SK-N-SH treated with all-trans-retinoic acid at 6 μM for 48 hours (cell line): ENCODE results near the gene CAMK2B.

Experiments
- ATAC-seq: fragments of 200-7000 bp; cut with Tn5 transposase; 3 replicates; pipeline ENCODE4 v1.9.1; 2020; ENCODE audit warnings: mild to moderate bottlenecking, moderate library complexity
- ARNTL ChIP-seq: fragments of 450-650 bp; formaldehyde crosslinking; IDR thresholded peaks from 2 replicates; pipeline ENCODE4 v1.5.0; 2020; ENCODE audit warnings: low read depth, mild to moderate bottlenecking, moderate library complexity, borderline replicate concordance
- BACH2 ChIP-seq: fragments of 250-450 bp; sonication (Bioruptor Pico); IDR thresholded peaks from 2 replicates; pipeline ENCODE4 v1.9.0; 2021; ENCODE audit warnings: mild to moderate bottlenecking, borderline replicate concordance
- CSDC2 ChIP-seq: fragments of 250-450 bp; sonication (Bioruptor Pico); IDR thresholded peaks from 2 replicates; pipeline ENCODE4 v1.5.0; 2020; ENCODE audit warnings: mild to moderate bottlenecking, moderate library complexity
- GLIS3 ChIP-seq: fragments of 250-450 bp; sonication (Bioruptor Pico); IDR thresholded peaks from 2 replicates; pipeline ENCODE4 v1.5.0; 2020; ENCODE audit warnings: mild to moderate bottlenecking, moderate library complexity
- ISL1 ChIP-seq: fragments of 250-450 bp; sonication (Bioruptor Pico); IDR thresholded peaks from 2 replicates; pipeline ENCODE4 v2.1.2; 2022; ENCODE audit warnings: mild to moderate bottlenecking, moderate library complexity
- OSR1 ChIP-seq: fragments of 250-450 bp; sonication (Bioruptor Pico); IDR thresholded peaks from 2 replicates; pipeline ENCODE4 v1.8.0; 2022; ENCODE audit warnings: moderate library complexity, mild to moderate bottlenecking, inconsistent platforms
- PPARA ChIP-seq: fragments of 250-450 bp; sonication (Bioruptor Pico); IDR thresholded peaks from 2 replicates; pipeline ENCODE4 v1.5.0; 2020; ENCODE audit warnings: mild to moderate bottlenecking, borderline replicate concordance
- SNAI2 ChIP-seq: fragments of 250-450 bp; sonication (Bioruptor Pico); IDR thresholded peaks from 2 replicates; pipeline ENCODE4 v1.5.0; 2020; ENCODE audit warnings: mild to moderate bottlenecking, moderate library complexity
- TCF4 ChIP-seq: fragments of 250-450 bp; sonication (Bioruptor Pico); IDR thresholded peaks from 2 replicates; pipeline ENCODE4 v1.8.0; 2021; ENCODE audit warnings: mild to moderate bottlenecking, moderate library complexity, borderline replicate concordance
- TOX ChIP-seq: fragments of 250-450 bp; sonication (Bioruptor Pico); IDR thresholded peaks from 2 replicates; pipeline ENCODE4 v1.8.0; 2021; ENCODE audit warnings: mild to moderate bottlenecking, moderate library complexity, borderline replicate concordance
- ZC3H10 ChIP-seq: fragments of 250-450 bp; sonication (Bioruptor Pico); IDR thresholded peaks from 2 replicates; pipeline ENCODE4 v1.5.1; 2021; ENCODE audit warnings: mild to moderate bottlenecking, moderate library complexity
- ZFP3 ChIP-seq: fragments of 250-450 bp; sonication (Bioruptor Pico); IDR thresholded peaks from 2 replicates; pipeline ENCODE4 v1.5.0; 2020; ENCODE audit warnings: mild to moderate bottlenecking, moderate library complexity
- ZFP30 ChIP-seq: fragments of 450-650 bp; formaldehyde crosslinking; IDR thresholded peaks from 2 replicates; pipeline ENCODE4 v1.5.0; 2022; ENCODE audit warnings: mild to moderate bottlenecking, moderate library complexity
- ZNF565 ChIP-seq: fragments of 450-650 bp; formaldehyde crosslinking; conservative IDR thresholded peaks from 2 replicates; pipeline ENCODE4 v1.5.0; 2020; ENCODE audit warnings: low read depth, mild to moderate bottlenecking, moderate library complexity
- ZNF70 ChIP-seq: fragments of 450-650 bp; formaldehyde crosslinking; IDR thresholded peaks from 2 replicates; pipeline ENCODE4 v1.5.0; 2020; ENCODE audit warnings: mild to moderate bottlenecking, moderate library complexity
- ZNF8 ChIP-seq: fragments of 450-650 bp; formaldehyde crosslinking; IDR thresholded peaks from 2 replicates; pipeline ENCODE4 v1.5.0; 2020; ENCODE audit warnings: mild to moderate bottlenecking, moderate library complexity
- TF ChIP-seq, protein P1 (sequence below): fragments of 250-450 bp; sonication (Bioruptor Pico); IDR thresholded peaks from 2 replicates; pipeline ENCODE4 v1.8.0; 2020; ENCODE audit warnings: mild to moderate bottlenecking, moderate library complexity, borderline replicate concordance
- TF ChIP-seq, protein P2 (sequence below): fragments of 250-450 bp; sonication (Bioruptor Pico); IDR thresholded peaks from 2 replicates; pipeline ENCODE4 v1.5.1; 2020; ENCODE audit warnings: low read depth, mild to moderate bottlenecking, moderate library complexity
- TF ChIP-seq, protein P3 (sequence below): fragments of 250-450 bp; sonication (Bioruptor Pico); IDR thresholded peaks from 2 replicates; pipeline ENCODE4 v1.5.0; 2020; ENCODE audit warnings: mild to moderate bottlenecking, moderate library complexity

Gene CAMK2B

DNA sequence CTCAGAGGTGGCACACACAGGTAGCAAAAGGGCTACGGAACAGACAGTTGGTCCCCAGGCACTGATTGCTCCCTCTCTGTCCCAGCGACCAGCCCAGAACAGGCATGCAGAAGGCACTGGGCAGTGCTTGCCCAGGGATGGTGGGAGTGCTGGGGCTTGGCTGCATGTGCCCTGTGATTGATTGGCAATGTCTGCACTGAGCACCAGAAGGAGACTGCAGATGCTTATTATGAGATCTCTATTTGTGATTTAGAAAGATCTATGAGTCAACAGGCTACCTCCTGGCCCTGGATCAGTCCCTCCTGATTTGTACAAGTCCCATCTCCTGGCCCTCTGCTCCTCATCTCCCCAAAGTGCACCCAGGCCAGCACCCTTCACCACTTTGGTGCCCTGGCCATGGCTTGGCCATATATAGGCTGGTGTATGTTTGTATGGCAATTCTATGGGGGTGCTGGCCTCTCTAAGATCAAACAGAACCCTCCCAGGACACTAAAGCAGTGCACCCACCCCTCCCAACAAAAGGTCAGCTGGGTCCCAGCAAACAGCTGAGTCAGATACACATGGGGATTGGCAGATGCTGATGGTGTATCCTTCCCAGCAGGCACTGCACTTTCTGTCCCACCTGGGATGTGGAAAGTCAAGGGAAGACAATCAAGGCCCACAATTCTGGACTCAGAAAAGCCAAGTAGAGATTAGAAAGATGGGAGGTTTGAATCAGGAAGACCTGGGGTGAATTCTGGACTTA, 30.9 kb downstream of the CAMK2B start:
- no peak for TF ChIP-seq ZNF70 (CRISPR knock-in tag)
- TF ChIP-seq ZNF8 (CRISPR knock-in tag), result no peak
- no peak for TF ChIP-seq GLIS3 (CRISPR knock-in tag)
- no peak for TF ChIP-seq ARNTL (CRISPR knock-in tag)
- TF ChIP-seq ZFP3 (CRISPR knock-in tag), result no peak
- TF ChIP-seq TCF4 (CRISPR knock-in tag), result no peak
- no peak for ATAC-seq

DNA sequence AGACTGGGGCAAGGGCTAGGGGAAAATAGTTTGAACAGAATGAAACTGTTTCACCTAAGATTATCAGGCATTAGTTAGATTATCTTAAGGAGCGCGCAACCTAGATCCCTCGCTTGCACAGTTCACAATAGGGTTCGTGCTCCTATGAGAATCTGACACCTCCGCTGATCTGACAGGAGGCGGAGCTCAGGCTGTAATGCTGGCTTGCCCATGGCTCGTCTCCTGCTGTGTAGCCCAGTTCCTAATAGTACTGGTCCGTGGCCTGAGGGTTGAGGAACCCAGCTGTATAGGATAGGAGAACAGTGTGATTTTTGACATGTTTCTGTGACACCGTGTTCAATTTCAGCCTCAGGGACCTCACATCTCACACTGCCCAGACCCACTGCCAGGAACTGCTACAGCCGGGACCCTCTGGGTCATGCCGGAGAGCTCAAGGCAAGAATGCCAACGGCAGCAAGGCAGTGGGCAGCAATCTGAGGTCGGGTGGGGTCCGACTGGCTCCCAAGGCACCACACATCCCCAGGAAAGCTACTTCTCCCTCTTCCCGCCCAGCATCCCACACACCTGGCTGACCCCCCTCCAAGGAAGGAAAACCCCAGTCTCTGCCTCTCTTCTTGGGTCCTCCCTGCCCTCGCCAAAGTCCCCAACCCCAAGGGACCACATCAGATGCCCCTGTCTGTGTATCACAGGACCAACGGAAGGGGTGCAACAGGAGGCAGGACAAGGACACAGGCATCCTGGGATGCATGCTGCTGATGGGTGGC, 31.7 kb downstream of the CAMK2B start:
- TF ChIP-seq, protein P1, sequence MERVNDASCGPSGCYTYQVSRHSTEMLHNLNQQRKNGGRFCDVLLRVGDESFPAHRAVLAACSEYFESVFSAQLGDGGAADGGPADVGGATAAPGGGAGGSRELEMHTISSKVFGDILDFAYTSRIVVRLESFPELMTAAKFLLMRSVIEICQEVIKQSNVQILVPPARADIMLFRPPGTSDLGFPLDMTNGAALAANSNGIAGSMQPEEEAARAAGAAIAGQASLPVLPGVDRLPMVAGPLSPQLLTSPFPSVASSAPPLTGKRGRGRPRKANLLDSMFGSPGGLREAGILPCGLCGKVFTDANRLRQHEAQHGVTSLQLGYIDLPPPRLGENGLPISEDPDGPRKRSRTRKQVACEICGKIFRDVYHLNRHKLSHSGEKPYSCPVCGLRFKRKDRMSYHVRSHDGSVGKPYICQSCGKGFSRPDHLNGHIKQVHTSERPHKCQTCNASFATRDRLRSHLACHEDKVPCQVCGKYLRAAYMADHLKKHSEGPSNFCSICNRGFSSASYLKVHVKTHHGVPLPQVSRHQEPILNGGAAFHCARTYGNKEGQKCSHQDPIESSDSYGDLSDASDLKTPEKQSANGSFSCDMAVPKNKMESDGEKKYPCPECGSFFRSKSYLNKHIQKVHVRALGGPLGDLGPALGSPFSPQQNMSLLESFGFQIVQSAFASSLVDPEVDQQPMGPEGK (CRISPR knock-in tag), result no peak
- no peak for TF ChIP-seq GLIS3 (CRISPR knock-in tag)

DNA sequence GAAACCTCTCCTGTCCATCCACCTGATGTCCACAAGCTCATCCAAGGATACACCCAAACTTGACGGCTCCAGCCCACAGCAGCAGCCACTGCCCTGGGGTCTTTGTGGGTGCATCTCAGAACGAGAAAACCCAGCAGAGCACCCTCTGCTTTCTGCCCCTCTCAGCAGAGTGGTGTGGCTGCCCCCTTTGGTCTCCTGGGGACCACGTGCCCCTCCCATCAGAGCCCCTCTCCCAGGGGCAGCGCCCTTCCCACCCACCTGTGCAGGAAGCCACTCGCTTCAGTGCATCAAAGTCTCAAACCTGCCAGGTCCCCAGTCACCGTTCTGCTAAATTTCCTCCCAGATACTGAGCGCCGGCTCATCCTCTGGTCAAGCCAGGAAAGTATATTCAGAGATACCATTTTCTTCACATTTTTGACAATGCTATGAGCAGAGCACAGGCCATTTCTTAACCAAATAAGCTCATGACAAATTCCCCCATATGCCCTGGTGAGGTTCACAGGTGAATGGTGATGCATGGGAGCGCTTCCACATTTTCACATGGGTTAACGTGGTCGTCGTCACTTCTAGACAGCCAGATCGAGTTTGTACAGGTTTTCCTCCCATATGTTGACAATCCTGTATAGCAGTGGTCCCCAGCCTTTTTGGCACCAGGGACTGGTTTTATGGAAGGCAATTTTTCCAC, 32.4 kb downstream of the CAMK2B start:
- no peak for ATAC-seq

More for the DNA sequence above, 31.7 kb downstream of the CAMK2B start:
- ATAC-seq, result no peak

DNA sequence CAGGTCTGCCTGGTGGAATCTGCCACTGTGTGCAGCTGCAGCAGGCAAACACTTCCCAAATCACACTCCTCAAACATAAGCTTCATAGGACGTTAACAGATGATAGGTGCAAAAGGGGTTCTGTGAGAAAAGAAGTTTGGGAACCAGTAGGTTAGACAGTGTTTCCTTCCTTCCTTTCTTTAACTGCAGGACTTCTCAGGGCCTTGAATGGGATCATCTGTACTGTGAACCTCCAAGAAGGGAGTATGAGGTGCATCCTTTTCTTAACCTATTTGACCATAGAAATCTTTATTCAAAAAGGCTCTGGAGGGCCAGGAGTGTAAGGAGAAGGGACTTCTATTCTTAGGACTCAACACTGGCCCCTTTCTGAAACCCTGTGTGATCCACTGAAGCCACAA, 33.0 kb downstream of the CAMK2B start:
- ATAC-seq, result no peak
- no peak for TF ChIP-seq GLIS3 (CRISPR knock-in tag)
- TF ChIP-seq ZNF70 (CRISPR knock-in tag), result no peak

More for the DNA sequence above, 32.4 kb downstream of the CAMK2B start:
- TF ChIP-seq, protein P2, sequence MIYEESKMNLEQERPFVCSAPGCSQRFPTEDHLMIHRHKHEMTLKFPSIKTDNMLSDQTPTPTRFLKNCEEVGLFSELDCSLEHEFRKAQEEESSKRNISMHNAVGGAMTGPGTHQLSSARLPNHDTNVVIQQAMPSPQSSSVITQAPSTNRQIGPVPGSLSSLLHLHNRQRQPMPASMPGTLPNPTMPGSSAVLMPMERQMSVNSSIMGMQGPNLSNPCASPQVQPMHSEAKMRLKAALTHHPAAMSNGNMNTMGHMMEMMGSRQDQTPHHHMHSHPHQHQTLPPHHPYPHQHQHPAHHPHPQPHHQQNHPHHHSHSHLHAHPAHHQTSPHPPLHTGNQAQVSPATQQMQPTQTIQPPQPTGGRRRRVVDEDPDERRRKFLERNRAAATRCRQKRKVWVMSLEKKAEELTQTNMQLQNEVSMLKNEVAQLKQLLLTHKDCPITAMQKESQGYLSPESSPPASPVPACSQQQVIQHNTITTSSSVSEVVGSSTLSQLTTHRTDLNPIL (CRISPR knock-in tag), result no peak
- TF ChIP-seq GLIS3 (CRISPR knock-in tag) (no peak), ZFP3 (CRISPR knock-in tag) (no peak)

DNA sequence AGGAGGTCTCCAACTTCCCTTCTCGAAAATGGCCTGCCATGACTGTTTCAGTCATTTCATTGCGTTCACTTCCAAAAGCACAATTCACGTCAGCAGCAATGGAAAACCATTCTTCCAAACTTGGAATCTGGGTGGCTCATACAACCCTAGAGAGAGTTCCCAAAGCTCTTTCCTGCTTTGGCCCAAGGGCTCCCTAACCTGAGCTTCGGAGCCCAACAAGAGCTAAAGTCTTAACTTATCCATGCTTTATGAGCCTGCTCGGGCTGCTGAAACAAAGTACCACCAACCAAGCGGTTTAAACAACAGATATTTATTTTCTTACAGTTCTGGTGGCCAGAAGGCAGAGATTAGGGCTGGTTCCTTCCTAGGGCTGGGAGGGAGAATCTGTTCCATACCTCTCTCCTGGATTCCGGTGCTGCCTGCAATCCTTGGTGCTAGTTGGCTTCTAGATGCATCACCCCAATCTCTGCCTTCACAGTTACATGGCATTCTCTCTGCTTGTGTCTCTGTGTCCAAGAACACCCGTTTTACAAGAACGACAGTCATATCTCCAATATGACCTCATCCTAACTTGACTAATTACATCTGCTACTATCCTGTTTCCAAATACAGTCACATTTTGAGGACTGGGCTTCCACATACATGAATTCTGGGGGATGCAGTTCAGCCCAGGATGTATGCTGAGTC, 33.5 kb downstream of the CAMK2B start:
- TF ChIP-seq TOX, result no peak
- TF ChIP-seq SNAI2 (CRISPR knock-in tag), result no peak
- no peak for TF ChIP-seq BACH2 (CRISPR knock-in tag)
- TF ChIP-seq, protein P2 (CRISPR knock-in tag), result no peak
- TF ChIP-seq CSDC2 (CRISPR knock-in tag), result no peak
- TF ChIP-seq ARNTL (CRISPR knock-in tag), result no peak
- no peak for TF ChIP-seq ZFP30 (CRISPR knock-in tag)
- TF ChIP-seq ISL1 (CRISPR knock-in tag), result no peak
- no peak for TF ChIP-seq ZNF8 (CRISPR knock-in tag)
- TF ChIP-seq ZFP3 (CRISPR knock-in tag), result no peak
- TF ChIP-seq, protein P1 (CRISPR knock-in tag), result no peak
- TF ChIP-seq OSR1 (CRISPR knock-in tag), result no peak
- TF ChIP-seq, protein P3, sequence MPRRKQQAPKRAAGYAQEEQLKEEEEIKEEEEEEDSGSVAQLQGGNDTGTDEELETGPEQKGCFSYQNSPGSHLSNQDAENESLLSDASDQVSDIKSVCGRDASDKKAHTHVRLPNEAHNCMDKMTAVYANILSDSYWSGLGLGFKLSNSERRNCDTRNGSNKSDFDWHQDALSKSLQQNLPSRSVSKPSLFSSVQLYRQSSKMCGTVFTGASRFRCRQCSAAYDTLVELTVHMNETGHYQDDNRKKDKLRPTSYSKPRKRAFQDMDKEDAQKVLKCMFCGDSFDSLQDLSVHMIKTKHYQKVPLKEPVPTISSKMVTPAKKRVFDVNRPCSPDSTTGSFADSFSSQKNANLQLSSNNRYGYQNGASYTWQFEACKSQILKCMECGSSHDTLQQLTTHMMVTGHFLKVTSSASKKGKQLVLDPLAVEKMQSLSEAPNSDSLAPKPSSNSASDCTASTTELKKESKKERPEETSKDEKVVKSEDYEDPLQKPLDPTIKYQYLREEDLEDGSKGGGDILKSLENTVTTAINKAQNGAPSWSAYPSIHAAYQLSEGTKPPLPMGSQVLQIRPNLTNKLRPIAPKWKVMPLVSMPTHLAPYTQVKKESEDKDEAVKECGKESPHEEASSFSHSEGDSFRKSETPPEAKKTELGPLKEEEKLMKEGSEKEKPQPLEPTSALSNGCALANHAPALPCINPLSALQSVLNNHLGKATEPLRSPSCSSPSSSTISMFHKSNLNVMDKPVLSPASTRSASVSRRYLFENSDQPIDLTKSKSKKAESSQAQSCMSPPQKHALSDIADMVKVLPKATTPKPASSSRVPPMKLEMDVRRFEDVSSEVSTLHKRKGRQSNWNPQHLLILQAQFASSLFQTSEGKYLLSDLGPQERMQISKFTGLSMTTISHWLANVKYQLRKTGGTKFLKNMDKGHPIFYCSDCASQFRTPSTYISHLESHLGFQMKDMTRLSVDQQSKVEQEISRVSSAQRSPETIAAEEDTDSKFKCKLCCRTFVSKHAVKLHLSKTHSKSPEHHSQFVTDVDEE (CRISPR knock-in tag), result no peak
- TF ChIP-seq ZNF565 (CRISPR knock-in tag), result no peak
- no peak for TF ChIP-seq PPARA (CRISPR knock-in tag)
- no peak for TF ChIP-seq ZC3H10 (CRISPR knock-in tag)
- ATAC-seq, result no peak
